HG03575 (cell line): ENCODE measurements around the gene LGALS3BP.

Experiments
- ATAC-seq: cut with Tn5 transposase; IDR thresholded peaks from one replicate; pipeline ENCODE4 v1.9.1; 2021; ENCODE audit not compliant: unreplicated experiment, insufficient number of reproducible peaks, low FRiP score; ENCODE audit errors: extremely low read depth

The LGALS3BP gene

DNA sequence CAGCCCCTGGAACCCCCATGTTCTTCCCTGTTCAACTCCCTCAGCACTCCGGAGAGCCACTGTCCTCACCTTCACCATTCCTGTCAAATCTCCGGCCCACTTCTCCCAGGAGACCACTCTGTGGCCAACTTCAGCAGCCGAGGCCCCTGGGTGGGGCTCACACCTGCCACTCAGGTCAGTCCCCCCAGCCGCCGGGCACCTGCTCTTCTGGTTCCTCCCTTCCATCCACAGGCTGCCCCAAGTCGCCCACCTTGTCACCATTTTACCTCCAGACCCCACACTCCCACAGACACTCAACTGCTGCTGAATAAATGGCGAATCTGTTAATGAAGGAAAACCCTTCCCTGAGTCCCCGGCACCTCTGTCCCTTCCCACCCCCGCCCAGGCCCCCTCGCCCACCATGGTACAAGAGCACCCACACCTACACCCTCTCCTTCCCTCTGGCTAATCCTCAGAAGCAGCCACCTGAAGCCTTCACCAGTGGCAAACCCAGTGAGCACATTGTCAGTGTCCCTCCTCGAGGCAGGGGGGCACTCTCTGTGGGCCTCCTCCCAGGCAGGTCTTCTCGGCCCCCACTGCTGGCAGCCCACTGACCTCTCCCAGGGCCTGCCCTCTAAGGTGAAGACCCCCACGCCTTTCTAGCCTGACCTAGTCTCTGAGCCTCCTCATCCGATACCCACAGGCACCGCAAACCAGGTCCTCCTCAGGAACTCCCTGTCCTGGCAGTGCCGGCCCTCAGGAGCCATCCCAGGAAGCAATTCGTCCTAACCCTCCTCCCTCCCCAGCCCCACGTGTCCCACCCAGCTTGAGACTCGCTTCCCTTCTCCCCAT, 21.7 kb upstream of the LGALS3BP start:
- no peak for ATAC-seq

DNA sequence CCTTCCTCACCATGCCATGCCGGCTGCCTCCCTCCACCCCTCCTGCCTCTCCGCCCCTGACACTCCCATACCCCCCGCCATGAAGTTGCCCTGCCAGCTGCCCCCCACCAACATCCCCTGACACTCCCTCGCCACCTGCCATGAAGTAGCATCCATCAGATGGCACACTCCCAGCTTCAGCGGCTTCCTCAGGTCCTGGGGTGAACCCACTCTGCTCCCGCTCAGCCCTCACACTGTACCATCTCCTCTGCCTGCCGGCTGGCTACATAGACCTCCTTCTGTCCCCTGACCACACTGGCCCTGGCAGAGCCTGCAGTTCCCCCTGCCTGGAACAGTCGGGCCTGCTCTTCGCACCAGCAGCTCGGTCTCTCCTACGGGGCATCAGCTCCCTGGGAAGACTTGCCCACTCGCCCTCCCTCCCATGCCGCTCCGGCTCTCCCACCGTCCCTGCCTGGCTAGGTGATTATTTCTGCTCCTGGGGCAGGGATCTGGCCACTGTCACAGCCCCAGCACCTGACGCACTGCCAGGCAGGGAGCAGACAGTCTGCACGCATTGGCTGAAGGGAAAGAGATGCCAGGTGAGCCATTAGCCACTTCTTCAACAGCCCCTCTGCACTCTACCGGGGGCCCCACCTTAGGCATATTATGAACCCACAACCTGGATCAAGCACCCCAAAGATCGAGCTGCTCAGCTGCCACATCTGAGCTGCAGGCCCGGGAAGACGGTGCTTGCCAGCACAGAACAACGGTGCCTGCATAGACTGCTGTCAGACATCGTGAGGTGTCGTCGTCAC, 20.9 kb upstream of the LGALS3BP start:
- ATAC-seq, result no peak

DNA sequence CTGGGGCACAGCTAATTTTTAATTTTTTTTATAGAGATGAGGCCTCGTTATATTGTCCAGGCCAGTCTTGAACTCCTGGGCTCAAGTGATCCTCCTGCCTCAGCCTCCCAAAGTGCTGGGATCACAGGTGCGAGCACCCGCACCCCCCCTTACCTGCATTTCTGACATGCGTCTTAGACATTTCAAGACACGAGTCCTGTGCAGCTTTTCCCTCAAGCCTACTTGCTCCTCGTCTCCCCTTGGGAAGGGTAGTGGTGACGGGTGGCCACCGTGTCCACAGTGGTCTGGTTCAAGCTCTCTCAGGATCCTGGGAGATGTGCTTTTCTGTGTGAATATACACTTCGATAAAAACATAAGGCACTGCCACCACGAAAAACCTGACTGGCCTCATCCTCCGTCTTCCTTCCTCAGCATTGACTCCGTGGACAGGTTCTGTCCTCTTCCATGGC, 20.2 kb upstream of the LGALS3BP start:
- no peak for ATAC-seq

DNA sequence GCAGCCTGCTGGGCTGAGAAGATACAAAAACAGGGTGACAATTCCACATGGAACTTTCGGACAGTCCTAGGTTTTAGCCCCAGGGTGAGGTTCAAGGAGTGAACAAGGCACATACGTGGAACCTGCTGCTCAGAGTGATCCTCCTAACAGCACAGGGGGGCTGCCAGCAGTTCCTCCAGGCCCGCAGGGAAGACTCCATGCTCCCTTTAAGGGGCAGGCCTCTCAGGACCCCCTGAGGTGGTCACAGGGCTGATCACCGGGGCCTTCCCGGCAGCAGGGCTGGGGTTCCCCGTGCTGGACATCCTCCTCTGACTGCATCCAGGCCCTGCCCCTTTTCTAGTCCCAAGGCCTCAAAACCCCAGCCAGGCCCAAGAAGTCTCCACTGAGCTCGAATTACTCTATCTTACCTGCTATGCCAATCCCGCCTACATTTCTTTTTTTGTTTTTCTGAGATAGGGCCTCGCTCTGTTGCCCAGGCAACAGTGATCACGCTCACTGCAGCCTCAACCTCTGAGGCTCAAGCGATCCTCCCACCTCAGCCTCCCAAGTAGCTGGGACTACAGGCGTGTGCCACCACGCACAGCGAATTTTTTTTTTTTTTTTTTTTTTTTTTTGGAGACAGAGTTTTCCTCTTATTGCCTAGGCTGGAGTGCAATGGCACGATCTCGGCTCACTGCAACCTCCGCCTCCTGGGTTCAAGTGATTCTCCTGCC, 19.5 kb upstream of the LGALS3BP start:
- ATAC-seq, result no peak

DNA sequence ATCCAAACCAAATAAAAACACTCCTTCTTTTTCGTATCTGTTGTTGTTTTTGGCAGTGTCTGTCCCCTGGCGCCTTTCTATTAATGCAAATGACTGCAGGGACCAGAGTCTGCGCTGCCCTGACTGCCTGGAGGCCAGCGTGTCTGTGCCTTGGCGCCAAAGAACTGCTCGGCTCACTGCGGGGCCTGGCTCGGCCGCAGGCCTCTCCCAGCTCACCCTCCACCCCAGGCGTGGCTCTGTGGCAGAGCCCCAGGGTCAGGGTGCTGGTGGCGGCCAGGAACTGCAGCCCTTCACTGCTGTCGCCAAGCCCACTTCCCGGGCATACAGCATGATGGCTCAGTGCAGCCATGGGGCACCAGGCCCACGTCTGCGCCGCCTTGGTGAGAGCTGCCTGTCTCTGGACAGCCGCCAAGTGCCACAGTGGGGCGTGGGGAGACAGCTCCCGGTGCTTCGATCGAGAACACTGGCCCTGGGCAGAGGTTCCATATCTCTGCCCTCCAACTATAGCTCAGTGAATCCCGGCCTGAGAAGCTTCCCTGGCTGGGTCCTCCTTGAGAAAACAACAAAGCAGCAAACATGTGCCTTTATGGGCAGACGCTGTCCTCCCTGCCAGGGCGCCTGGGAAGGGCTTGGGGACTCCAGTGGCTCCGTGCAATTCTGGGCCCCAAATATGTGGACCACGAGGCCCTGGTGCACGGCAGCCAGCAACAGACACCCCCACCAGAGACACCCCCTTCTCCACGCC, 18.8 kb upstream of the LGALS3BP start:
- no peak for ATAC-seq

DNA sequence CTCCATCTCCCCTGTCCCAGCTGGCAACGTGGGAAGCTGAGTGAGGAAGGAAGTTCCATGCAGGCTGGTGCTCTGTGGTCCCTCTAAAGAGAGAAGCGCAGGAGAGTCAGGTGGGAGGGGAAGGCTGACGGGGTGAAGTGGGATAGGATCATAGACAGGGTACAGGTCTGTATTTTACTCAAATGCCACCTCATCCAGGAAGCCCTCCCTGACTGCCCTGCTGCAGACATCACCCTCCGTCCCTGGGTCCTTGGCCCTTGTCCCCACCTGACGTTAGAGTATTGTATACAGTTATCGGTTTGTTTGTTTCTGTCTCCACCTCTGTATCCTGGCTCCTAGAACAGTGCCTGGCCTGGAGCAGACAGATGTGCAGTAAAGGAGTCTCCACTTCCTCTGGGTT, 18.2 kb upstream of the LGALS3BP start:
- ATAC-seq, result no peak

DNA sequence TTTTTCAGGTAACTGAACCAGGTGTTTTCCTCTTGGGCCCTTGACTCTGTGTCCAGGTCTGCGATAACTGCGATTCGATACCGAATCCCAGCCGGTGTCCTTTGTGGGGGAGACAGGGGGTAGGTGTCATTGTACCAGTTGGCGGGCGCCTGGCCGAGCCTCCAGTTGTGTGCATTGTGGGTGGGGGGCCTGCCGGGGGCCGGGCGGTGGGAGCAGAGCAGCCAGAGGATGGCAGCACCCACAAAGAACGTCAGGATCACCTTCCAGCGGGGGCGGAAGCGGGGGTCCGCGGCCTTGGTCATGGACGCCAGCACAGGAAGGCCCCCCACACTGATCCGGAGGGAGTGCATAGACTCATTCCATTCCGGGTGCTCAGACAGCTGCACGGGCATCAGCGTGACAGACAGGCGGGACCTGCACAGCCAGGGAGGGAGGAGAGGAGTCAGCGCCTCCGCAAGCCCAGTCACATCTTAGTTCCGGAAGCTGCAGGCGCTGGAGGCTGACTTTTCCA, 17.6 kb upstream of the LGALS3BP start:
- no peak for ATAC-seq

DNA sequence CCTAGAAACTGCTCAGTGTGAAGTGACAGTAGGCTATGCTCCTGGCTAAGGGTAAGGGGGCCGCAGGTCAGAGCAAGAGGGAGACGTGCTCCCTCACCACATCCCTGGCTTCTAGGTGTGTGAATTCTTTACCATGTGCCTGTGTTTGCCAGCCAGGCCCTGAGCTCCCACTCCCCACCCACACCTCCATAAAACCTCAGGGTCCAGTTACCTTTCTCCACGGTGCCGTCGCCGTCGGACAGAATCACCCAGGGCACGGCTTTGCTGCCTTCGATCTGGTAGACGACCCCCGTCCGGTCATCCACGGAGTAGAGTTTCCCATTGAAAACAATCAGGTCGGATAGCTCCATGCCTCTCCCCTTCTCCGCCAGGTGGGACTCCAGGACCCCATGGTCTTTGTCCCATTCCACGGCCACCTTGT, 17.1 kb upstream of the LGALS3BP start:
- no peak for ATAC-seq

DNA sequence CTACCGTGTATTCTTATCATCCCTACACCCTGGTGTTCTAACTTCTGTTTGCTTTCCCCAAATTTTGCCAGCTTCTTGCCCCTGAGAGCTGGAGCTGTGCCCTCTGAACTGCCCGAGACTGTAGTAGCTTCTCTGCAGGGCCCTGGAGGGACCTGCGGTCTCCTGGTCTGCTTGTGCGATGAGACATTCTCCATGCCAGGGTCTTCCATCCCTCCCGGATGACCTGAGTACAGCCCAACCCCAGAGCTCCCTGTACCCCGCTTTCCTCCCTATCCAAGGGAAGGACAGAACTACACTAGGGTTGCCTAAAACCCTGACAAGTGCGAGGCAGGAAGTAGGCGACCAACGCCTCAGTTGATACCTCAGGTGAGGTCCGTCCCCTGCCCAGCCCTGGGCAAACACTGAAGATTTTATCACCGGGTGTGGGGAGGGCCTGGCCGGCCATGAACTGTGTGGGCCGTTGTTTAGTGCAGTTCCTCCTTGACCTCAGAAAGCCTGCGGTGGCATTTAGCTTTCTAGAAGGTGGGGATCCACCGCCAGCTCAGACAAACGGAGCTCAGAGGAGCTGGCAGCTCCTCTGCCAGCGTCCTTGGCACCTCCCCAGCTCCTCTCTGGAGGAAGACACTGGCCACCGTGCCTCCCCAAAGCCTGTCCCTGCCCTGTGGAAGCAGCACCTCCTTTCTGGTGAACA, 16.2 kb upstream of the LGALS3BP start:
- ATAC-seq, result no peak

DNA sequence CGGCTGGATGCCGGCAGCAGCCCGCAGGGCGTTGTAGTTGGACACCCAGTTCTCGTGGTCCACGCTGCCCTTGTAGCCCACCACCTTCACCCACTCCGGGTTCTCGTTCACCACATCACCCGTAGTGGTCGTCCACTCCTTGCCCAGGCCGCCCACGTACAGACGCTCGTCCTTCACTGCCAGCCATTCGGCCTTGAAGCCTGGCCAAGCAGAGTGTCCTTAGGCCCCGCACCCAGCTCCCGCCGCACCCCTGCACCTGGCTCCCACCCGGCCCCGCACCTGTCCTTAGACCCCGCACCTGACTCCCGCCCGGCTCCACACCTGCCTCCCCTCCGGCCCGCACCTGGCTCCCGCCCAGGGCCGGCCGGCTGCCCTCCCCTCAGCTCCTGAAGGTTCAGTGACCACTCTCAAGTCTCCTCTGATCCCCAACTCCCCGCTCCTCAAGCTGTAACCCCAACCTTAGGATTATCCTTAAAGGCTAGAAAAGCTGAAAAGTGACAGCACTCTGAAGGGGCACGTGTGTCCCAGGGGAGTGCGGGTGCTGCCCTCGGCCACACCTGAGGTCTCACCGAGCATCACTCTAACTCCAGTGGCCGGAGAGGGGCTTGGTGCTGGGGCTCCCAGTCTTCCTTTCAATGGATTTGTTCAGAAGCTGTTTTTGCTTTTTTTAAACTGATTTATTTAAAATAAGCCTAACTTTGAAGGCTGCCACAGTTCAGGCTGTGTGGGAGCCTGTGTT, 15.5 kb upstream of the LGALS3BP start:
- ATAC-seq, result no peak

DNA sequence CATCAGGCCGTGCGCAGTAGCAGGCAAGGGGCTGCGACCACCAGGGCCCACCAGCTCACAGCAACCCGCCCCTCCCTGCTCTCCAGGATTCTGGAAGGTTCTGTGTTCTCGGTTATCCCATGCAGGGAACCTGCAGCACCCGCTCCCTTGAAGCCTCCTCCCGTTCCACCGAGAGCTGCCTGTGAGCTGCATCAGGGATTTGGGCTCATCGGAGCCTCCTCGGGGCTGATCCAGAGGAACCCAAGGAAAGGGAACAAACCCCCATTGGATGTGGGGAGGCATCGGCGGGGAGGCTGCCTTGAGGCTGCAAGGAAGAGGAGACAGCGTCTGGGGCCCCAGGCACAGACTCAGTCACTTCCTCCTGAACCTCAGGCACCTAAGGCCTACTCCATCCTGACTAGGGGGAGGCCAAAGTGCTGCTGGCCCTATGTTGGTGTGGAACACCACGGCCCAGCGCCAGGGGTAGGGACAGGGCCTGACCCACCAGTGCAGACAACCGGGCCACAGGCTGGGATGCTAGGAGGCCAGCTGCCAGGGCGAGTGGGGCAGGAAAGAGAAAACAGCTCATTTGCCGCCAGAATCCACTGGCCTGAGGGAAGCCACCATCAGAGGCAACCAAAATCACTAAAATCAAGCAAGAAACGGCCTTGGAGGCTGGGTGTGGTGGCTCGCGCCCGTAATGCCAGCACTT, 14.4 kb upstream of the LGALS3BP start:
- no peak for ATAC-seq

DNA sequence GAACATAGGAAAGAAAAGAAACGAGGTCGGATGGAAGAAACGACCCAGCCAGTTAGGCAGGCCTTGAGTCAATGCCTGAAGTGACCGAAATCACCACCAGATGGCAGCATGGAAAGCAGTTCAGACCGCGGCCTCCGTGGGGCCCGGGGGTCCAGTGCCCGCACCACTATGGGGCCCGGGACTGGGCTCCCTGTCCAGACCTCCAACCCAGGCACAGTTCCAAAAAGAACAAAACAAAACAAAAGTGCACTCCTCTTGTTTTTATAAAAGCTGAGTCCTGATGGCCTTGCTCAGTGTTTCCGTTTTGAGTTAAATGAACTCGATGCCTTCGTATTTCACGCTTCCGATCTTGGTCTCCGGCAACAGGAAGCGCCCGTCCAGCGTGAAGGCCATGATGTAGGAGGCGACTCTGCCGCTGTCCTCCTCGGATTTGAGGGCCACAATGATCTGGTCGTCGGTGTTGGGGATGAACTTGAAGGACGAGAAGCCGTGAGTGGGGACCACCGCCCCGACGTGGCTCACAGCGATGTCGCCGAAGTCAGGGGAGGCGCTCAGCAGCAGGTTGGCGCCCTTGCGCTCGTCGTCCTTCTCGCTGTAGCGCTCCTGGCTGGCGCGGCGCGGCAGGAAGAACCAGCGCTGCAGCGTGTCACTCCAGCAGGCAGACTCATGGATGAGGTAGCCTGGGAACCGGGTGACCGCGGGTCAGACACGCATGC, 13.7 kb upstream of the LGALS3BP start:
- ATAC-seq, result no peak

DNA sequence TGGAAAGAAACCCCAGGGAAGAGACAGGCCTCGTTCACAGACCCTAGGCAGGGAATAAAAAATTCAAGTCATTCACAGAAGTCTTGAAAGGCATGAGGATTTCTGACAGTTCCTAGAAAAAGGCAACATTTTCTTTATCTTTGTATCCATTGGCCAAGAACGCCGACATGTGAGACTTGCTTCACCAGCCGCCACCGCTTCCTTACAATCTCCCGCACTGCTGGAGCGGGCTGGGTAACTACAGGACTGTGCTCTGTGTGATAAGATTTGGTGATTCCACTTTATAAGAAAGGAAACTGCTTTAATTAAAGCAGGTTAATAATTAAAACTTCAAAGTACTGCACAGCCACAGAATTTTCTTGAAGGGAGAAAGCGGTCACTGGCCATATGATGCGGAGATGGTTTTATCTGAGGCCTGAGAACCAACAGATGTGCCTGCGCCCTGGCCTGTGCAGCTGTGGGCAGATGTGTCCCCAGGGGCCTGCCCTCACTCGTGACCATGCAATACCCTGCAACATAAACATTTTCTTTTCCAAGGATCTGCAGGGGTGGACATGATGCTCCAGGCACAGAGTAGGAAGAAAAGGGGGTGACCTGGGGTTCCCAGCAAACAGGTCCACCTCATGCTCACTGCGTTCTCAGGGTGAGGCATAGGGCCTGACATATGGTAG, 13.0 kb upstream of the LGALS3BP start:
- no peak for ATAC-seq

DNA sequence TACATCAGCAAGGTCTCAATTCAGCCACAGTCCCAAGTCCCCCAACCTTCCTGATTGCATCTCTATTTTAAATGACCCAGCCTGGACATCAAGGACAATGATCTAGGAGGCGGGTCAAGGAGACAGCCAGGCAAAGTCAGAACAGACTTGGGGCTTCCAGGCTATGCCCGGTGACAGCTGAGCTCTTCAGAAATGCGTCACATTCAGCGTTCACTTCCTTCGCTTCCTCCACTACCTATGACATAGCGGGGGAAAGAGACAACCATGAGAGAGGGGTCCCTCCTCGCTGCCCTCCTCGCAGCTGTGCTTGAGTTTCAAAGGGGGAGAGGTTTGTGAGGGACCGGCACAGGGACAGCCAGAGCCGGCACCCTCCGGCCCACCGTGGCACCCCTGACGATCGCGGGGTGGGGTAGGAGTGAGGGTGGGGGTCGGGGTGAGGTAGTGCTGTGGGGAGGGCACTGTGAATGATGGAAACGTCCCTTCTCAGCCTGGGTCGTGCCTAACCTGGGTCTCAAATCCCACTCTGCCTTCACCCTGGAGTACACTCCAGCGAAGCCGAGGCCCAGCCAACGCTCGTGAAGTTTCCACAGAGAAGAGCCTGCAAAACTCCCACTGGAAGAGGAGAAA, 12.3 kb upstream of the LGALS3BP start:
- no peak for ATAC-seq

DNA sequence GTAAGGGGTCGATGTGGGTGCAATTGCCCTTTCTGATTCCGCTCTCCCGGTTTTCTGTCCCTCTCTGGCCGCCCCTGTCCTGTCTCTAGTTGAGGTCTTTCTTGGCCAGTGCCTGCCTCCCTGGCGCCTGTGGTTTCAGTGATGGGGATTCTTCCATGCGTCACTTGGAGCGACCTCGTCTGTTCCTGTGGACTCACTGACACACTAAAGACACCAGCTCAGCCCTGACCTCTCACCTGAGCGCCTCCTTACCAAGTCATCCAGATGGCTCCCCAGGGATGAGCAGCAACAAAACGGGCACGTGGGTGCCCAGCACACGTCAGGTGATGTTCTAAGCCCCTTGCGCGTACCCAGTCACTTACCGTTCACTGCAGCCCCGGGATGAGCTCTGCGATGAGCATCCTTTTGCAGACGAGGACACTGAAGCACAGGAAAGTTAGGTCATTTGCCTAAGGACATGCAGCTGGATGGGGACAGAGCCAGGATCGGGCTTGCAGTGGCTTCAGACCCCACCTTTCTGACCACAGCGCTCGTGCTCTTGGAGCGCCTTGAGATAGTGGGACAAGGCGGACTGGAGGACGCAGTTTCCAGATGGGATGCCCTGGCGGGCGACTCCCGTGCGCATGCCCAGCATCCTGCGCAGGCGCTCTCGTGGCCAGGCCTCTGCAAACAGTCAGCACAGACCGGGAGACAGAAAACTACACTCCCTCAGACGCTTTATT, 11.5 kb upstream of the LGALS3BP start:
- no peak for ATAC-seq
